ENCODE results near the gene HOXA10.

HOXA10 gene

GRCh38 chr7:27168265-27168947, 5.7 kb downstream of the HOXA10 start:
- no peak for DNase-seq

- DNase-seq = no peak
These were observed 6.2 kb downstream of the HOXA10 start for GRCh38 chr7:27167916-27168264.

- no peak for DNase-seq
These were observed 7.3 kb downstream of the HOXA10 start for GRCh38 chr7:27166531-27167505.

DNA sequence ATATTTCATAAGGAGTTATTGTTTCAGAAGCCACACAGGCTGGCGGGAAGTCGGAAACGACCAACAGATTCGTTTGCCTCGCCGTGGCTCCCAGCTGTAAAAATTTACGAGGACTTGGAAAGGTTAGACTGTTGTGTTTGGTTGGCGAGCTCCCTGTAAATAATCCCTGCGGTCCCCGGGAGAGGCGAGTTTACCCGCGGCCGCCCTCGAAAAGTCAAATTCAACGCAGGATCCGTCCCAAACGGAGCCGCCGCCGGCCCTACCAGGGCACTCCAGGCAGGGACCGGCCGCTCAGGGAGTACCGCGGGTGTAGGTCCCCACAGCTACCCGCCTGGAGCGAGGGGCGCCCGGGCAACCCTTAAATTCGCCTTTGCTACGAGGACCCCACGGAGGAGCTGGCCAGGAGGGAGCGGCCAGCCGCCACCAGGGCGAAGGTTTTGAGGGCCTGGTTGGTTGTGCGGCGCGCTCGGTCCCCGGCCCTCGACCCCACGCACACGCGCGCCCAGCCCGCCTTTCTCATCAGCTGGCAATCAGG, 8.1 kb downstream of the HOXA10 start:
- no peak for DNase-seq

- DNase-seq = no peak
These were observed 8.8 kb downstream of the HOXA10 start, which contains the start of gene HOXA9 for GRCh38 chr7:27165089-27165995. Gene HOXA9, minus strand, starts transcription at chr7:27165537. Its CDS starts 80 bp downstream, at chr7:27165457.

- no peak for DNase-seq
These were observed 9.6 kb downstream of the HOXA10 start for GRCh38 chr7:27164367-27165088.

GRCh38 chr7:27164045-27164366, 10.1 kb downstream of the HOXA10 start:
- DNase-seq = no peak

DNA sequence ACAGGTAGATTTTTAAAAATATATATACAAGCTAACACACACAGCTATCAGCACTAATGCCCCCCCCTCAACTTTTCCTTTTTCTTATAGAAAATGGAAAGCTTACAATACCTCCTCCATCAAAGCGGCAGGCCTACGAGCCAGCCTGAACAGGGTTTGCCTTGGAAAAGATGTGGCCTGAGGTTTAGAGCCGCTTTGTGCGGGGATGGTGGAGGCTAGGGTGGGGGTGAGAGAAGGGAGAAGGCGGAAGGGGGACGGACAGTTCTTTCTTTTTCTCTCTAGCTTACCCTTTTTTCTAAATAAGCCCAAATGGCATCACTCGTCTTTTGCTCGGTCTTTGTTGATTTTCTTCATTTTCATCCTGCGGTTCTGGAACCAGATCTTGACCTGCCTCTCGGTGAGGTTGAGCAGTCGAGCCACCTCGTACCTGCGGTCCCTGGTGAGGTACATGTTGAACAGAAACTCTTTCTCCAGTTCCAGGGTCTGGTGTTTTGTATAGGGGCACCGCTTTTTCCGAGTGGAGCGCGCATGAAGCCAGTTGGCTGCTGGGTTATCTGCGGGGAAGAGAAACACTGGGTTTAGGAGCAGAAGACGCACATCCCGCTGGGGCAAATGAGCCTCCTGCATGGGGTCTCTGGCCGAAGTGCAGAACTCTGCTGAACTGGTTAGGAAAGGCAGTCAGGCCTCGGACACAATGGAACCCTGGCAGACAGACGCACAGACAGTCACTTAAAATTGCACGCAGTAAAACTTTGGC, 10.7 kb downstream of the HOXA10 start:
- DNase-seq = no peak

DNA sequence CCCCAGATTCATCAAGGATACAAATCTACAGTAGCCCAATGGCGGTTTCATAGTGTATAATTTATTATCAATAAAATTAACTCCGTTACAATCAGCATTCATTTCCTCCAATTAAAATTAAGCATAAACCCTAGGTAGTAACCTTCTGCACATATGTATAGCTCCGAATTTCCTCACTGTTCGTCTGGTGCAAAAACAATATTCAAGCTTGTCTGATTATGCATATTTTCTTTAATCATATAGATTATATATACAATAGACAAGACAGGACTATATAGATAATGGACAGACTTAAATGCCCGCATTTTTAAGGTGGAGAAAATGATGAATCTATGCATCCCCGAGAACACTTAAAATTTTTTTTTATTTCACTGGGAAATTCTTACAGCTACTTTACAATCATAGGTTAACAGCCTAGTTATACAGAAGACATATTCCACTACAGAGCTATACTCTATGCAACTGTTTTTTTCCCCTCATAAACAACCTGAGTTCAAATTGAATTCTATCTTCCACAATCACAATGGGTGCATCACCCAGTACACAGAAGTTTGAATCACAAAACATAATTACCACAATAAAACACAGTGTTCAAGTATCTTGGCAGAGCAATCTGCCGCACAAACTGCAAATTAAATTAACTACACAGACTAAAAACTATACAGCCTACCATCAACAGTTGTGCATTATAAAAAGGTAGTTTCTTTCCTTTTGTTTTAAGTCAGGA, 11.4 kb downstream of the HOXA10 start:
- DNase-seq = no peak

- no peak for DNase-seq
These were observed 12.2 kb downstream of the HOXA10 start for GRCh38 chr7:27161721-27162560.

DNA sequence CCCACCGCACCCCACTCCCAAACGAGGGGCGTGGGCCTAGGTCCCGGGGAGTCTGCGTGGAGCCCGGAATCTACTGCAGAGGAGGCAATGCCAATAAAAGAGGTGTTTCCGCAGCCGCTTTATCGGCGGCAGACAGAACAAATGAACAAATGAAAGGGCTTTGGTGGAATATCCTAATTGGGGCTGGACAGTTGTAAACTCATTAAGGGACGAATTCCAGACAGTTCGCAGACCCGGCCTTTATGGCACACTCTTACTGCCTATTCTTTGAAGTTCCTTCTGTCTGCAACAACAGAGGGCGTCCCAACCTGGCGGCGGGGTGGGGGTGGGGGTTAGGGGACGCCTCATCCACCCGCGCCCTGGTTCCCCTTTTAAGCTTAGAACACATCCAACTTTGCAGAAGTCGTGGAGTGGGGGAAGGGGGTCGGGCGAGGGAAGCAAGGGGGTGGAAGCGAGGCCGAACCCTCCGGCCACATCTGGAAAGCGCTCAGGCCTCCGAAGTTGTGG, 12.9 kb downstream of the HOXA10 start:
- DNase-seq = peak in 1 of 58 donors; percentile 18

- peak in 57 of 58 donors; percentile 11 to 89 (median 60) for DNase-seq
These were observed 13.4 kb downstream of the HOXA10 start for GRCh38 chr7:27160546-27161213.

DNA sequence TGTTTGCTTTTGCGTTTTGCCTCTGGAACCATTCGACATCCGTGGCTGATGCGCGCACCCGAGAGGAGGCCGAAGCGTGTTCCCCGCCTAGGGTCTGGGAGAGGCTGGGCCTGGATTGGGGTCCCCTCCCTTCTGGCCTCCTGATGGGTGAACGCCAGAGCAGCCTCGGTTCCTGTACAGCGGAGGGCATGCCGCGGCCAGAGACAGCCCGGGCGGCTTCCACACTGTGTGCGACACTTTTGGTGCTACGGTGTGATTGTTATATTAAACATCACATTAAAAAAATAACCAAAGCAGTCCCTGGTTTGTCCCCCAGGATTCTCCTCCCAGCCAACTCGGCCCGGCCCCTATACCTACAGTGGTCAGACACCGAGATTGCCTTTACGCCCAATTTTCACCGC, 14.0 kb downstream of the HOXA10 start:
- DNase-seq = no peak

DNA sequence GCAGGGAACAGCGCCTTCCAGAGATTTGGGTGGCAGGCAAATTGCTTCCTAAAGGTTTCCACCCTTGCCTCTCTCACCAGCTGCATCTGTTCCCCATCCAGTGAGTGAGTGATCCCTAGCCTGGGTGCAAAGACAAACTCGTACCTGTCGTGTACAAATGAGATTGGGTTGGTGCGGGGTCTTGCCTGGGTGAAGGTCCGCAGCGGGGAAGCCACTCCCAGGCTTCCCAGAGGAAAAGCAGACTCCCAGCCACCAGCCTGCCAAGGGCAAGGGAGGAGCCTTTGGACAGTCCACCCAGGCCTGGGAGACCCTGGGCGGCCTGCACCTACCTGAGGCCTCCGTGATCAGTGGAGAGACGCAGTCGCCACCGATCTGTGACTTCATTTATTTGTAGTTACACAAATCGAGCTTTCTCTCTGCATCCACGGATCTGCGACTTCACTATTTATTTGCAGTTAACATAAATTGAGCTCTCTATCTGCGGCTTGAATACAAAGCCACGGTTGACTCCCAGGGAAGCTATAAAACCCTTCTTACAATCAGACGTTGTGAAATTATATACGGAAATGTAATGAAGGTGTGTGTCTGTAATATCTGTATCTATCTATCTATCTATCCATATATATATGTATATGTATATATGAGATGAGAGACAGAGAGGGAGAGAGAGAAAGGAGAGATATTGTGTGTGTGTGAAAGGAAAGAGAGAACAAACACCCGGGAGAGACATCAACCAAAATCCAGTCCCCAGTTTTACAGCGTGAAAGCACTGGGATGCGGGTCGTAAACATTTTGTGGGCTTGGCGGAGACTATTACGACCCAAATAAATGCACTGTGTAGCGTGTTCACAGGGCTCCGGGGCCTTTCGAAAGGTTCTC, 14.6 kb downstream of the HOXA10 start:
- DNase-seq = no peak

- no peak for DNase-seq
These were observed 15.5 kb downstream of the HOXA10 start for GRCh38 chr7:27158436-27159265.

Data from anterior cingulate cortex (tissue), 58 donors.